Measurements from ENCODE around the gene ERBB4.
A peak's percentile ranks its signal among the peaks of the same experiment; 100 is the strongest.

GRCh38 chr2:212517693-212518092 is 20.9 kb downstream of the ERBB4 start:
- TF ChIP-seq EZH2phosphoT487 (IDR thresholded peaks at IDR 0.05; ENCODE audit: borderline replicate concordance) (no peak), CTCF (conservative IDR thresholded peaks at IDR 0.05; ENCODE audit: low read length) (peak; percentile 52)
